ENCODE measurements around the gene DNAAF9.

Gene DNAAF9

DNA sequence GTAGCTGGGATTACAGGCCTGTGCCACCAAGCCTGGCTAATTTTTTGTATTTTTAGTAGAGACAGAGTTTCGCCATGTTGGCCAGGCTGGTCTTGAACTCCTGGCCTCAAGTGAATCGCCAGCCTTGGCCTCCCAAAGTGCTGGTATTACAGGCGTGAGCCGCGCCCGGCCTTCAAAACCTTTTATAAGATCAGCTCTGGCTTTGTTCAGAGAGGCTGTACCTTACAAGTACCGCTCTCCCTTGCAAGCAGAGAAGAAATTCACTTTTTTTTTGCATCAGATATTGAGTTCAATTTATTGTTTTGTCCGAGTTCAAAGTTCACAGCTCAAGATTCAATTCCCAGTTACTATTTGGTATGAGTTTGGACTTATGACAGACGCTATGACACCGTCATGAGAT is 1.9 kb upstream of the DNAAF9 start:
- no peak for DNase-seq

GRCh38 chr20:3407771-3408637 is 535 bp upstream of the DNAAF9 start:
- DNase-seq = peak; percentile 54

DNA sequence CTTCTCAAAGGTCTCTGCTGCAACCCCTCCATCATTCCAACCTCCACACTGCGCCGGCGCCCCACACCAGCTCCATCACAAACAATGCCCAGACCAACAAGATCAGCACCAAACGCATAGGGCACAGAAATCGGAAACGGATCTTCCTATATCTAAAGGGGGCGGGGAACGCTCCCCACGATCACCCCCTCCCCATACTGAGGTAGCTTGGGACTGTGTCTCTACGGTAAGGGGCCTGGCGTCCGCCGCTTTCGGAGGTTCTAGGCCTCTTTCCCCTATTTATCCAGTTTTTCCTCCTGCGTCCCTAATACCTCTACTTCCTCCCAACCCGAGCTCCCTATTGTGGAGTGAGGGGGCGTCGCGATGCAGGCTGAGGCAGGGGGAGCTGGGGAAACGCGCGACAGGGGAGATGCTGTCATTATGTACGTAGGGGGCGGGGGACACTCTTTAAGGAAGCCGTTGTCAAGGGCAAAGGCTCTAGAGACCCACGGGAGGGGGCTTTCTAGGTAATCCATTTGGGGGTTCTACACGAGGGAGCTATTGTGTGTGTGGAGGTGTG is 909 bp downstream of the DNAAF9 start:
- peak; percentile 4 for DNase-seq

DNA sequence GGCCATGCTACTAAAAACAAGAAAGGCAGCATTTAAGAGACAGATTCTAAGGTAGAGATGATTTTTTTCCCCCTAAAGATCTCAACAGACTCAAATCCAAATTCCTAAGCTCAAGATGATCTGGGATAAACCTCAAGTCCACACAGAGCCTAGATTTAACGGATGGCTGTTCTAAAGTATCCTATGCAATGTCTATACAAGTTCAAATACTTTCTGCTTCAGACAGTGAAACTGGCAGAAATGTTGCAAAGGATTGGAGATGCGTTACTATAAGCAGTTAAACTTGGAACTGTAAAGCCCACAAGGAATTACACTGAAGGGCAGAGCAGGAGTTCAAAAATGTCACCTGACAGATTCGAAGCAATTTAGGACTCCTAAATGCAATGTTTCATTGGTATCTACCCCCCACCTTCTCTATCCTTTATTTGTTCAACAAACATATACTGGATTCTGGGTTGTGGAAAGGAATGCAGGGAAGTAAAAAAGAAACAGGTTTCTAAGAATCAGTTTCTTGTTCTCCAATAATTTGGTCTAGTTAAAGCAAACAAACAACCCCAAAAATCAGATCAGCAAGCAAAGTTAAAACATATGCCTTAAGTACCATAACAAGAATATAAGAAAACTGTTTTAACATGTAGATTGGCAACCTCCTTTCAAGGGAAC is 1.6 kb downstream of the DNAAF9 start:
- no peak for DNase-seq

DNA sequence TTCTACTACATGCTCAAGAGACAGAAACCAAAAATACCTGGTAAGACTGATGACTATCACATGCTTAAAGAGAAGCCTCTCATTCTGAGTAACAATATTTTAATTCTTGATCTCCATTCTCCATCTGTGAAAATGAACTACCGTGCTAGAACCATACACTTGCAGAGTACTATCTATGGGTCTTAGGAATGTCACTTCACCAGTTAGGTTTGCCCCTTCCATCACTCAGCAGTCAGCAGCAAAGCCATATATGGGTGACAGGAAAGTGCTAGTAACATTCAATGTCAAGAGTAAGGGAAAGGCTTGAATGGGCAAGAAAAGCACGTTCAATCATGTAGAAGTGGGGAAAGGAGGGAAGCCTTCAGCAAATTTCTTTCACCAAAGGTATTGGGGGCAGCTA is 2.3 kb downstream of the DNAAF9 start:
- DNase-seq = no peak

DNA sequence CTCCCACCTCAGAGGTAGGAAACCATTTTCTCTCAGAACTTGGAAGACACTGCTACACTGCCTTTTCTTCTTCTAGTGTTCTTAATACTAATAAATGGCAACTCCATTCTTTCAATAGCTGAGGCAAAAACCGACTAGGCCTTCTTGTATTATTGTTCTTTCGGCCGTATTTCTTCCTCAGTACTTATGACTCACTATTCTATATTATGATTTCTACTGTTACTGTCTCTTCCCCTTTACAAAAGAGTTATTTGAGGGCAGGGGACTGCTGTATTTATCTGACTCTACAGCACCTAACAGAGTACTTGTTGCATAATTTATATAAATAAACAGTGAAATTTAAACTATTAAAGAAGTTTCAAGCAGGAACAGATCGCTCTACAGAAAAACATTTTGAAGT is 3.1 kb downstream of the DNAAF9 start:
- no peak for DNase-seq

DNA sequence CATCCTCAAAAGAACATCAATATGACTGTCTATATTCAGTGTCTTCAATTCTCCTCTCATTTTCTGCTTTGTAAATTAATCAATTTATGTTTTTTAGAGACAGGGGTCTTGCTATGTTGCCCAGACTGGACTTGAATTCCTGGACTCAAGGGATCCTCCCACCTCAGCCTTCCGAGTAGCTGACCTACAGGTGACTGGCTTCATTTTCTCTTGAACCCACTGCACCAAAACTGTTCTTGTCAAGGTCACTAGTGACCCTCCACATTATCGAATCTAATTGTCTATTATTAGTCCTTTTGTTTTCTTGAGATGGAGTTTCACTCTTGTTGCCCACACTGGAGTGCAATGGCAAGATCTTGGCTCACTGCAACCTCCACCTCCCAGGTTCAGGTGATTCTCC is 3.7 kb downstream of the DNAAF9 start:
- DNase-seq = no peak

DNA sequence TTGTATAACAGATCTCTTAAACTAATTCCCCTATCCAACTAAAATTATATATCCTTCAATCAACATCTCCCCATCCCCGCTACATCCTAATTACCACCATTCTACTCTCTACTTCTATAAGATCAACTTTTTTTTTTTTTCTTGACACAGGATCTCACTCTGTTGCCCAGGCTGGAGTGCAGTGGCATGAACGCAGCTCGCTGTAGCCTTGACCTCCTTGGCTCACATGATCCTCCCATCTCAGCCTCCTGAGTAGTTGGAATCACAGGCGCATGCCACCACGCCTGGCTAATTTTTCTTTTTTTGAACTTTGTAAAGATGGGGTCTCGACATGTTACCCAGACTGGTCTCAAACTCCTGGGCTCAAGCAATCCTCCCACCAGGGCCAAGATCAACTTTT is 5.0 kb downstream of the DNAAF9 start:
- no peak for DNase-seq

DNA sequence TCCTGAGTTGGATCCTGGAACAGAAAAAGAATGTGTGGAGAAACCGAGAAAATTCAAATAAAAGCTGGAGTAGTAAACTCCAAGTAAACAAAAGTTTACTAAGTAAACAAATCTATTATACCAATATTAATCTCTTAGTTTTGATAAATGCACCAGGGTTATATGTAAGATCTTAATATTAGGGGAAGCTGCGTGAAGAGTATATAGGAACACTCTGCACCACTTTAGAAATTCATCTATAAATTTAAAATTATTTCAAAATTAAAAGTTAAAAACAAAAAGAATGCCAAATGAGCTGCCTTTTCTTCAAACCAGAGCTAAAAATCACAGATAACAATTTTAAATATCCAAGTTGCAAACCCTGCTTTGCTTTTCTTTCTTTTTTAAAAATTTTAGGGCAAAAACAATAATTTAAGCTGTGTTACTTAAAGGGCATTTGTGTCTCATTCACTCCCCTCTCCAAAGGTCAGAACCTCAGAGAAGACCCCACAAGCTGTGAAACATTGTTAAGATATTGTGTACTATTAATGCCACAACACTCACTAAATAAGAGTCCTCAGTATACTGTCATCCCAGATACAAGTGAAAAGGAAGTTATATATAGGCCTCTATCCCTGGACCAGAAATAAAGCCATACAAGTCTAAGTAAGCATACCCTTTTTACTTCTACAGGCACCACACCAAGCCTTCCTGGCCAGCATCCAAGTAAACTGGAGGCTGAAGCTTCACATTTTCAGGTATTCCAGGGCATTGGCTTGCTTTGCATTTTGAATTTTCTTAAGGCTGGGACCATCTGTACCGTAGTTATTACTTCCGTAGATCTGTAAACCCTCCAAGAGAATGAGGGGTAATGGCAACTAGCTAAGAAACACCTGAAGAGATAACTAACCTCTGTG is 7.0 kb downstream of the DNAAF9 start:
- DNase-seq = no peak

GRCh38 chr20:3398681-3399252 is 8.7 kb downstream of the DNAAF9 start:
- DNase-seq = no peak

GRCh38 chr20:3396492-3396891 is 11.0 kb downstream of the DNAAF9 start:
- DNase-seq = no peak

GRCh38 chr20:3392756-3393155 is 14.7 kb downstream of the DNAAF9 start:
- no peak for DNase-seq

DNA sequence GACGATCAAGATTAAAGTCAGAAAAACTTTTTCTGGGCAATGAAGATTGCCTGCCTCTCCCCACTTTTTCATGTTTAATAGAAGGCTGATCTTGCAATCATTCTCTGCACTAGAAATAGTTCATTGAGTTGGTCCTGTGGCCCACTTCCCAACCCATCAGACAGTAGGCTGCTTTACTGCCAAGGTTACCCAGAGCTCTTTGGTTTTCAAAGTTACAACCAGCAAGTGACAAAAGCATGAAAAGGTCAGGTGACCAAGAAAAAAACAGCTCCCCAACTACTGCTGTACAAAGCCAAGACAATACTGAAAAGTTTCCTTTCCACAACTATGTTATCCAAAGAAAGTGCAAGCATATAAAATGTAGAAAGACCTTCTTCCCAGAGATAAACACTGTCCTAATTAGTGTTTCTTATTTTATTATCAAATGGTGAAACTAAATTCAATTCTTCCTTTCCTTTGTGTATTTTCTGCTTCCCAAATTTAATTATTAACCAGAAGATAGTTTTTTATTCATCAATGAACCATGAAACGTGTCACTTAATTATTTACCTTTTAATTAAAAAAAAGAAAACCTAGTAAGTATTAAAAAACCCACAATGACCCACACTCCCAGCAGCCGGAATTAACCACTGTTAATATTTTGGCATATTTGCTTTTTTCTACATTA is 16.6 kb downstream of the DNAAF9 start:
- DNase-seq = no peak

DNA sequence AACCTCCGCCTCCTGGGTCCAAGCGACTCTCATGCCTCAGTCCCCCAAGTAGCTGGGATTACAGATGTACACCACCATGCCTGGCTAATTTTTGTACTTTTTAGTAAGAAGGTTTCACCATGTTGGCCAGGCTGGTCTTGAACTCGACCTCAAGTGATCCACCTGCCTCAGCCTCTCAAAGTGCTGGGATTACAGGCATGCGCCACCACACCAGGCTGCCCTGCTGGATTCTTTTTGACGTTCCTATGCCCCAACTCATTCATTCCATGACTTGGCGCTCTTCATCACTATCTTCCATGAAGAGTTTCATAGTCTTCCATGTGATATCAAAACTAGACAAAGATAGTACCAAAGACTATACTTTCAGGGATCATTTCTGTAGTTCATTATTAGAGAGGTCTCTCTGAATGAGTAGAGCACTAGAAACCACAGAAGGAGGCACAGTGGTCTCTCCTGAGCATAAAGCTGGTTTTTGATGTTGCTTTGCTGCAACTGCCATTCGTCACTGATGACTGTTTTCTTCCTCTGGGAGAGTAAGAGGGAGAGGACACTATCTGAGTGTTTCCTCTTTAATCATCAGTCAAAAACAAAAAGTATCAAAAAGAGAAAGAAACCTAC is 23.5 kb downstream of the DNAAF9 start:
- DNase-seq = no peak

- no peak for DNase-seq
These were observed 24.6 kb downstream of the DNAAF9 start for GRCh38 chr20:3382836-3383235.

DNA sequence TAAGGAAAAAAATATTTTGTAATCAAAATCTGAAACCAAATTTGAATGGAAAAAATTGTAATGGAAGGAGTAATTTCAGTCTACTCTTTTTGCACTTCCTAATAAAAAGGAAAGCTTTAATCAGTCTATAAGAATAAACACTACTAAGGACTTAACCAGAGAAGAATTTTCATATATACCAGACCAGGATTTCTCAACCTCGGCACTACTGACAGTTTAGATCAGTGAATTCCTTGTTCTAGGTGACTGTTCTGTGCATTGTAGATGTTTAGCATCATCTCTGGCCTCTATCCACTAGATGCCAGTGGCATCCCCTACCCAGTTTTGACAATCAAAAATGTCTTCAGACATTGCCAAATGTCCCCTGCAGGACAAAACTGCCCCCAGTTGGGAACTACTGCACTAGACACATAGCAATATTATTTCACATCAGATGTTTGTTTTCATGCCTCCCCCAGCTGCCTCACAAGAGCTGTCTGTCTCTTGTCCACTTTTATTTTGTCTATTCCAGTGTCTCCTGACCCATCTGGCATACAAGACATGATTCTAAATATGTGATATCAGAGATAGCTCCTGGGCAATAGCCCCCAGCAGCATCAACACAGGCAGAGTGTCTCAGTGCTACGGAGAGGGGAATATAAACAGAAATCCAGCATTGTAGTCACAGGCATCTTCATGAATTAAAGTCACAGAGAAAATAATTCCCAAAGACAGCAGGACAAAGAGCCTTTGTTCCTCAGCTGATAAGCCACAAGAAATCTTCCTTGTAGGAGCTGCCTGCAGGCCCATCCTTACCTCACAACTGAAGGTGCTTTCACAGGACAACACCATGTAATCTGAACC is 27.0 kb downstream of the DNAAF9 start:
- DNase-seq = no peak

DNA sequence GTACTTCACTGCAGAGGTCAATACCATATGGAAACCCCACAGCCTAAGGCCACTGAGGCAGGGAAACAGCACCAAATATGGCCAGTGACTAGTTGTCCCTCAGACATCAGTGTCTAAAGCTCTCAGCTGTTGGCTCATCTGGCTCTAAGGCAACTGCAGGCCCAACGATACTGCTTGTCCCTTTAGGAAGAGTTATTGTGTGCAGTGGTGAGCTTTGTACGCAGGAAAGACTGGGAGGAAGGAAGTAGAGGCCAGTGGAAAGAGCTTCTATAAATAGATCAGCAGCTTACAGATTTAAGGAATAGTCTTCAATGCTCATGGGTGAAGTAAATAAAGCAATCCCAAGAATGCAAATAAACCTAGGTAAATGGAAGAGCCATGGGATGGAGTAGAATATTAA is 29.3 kb downstream of the DNAAF9 start:
- no peak for DNase-seq

GRCh38 chr20:3377644-3378043 is 29.8 kb downstream of the DNAAF9 start:
- no peak for DNase-seq

DNA sequence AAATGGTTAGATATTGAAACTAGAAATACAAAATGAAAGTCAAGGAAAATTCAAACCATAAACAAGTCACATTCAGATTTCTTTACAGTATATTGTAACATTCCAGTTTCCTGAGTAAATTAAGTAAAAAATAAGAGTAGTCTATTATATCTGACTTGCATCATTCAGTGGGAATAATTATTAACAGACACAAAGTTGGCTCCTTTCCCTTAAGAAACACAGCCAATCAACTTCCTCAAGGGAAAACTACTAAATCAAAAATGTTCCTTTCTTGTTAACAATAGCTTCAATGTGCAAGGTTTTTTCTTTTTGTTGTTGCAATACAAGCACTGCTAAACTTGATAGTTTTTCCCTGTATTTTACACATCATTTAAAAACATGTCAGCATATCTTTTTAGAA is 33.2 kb downstream of the DNAAF9 start:
- DNase-seq = no peak

GRCh38 chr20:3371754-3372153 is 35.7 kb downstream of the DNAAF9 start:
- DNase-seq = no peak

GRCh38 chr20:3367089-3367488 is 40.4 kb downstream of the DNAAF9 start:
- DNase-seq = no peak
